ENCODE results near the gene PSMD14. TPM values are rescaled to one million over a fixed set of nuclear protein-coding genes. Genes with fewer than 3 reads are reported as not detected.

The PSMD14 gene
- total RNA-seq, 2 donors from 2014 or later, result 35.6 to 58.6 TPM

- Histone ChIP-seq H3K36me3 (no peaks in the 10 kb centered on the region), H3K4me1 (no peaks in the 10 kb centered on the region), H3K27ac (no peak overlapping the region), H3K9ac (ENCODE audit: low read depth in 2 of 2, low read length in 2 of 2) (no peak overlapping the region), H3K27me3 (no peaks in the 10 kb centered on the region), H3K4me3 (no peak overlapping the region), H3K9me3 (no peaks in the 10 kb centered on the region)
- intact Hi-C loops (cut with DNase I), result no loop called here
- no peak for DNase-seq
- TF ChIP-seq CTCF (IDR thresholded peaks at IDR 0.05), result no peak
These were observed 7.2 kb downstream of the PSMD14 start for GRCh38 chr2:161315380-161315779.

GRCh38 chr2:161316701-161317100 is 8.5 kb downstream of the PSMD14 start:
- no peak for DNase-seq
- intact Hi-C loops (cut with DNase I), result no loop called here

GRCh38 chr2:161321944-161322648 is 13.9 kb downstream of the PSMD14 start:
- no peaks in the 10 kb centered on the region for H3K36me3 ChIP-seq
- no peak overlapping the region for H3K9ac ChIP-seq (ENCODE audit: low read depth in 2 of 2, low read length in 2 of 2)
- TF ChIP-seq CTCF (IDR thresholded peaks at IDR 0.05), result no peak
- H3K4me1 ChIP-seq, result no peaks in the 10 kb centered on the region
- H3K4me3 ChIP-seq, result no peak overlapping the region
- intact Hi-C loops (cut with DNase I), result no loop called here
- no peaks in the 10 kb centered on the region for H3K27me3 ChIP-seq
- H3K9me3 ChIP-seq, result no peaks in the 10 kb centered on the region
- H3K27ac ChIP-seq, result no peak overlapping the region
- no peak for DNase-seq

More at GRCh38 chr2:161316701-161317100, 8.5 kb downstream of the PSMD14 start:
- Histone ChIP-seq H3K4me1 (no peaks in the 10 kb centered on the region), H3K4me3 (no peak overlapping the region), H3K36me3 (no peaks in the 10 kb centered on the region), H3K27ac (no peak overlapping the region), H3K9ac (ENCODE audit: low read depth in 2 of 2, low read length in 2 of 2) (no peak overlapping the region), H3K27me3 (no peaks in the 10 kb centered on the region), H3K9me3 (no peaks in the 10 kb centered on the region)
- TF ChIP-seq CTCF (IDR thresholded peaks at IDR 0.05), result no peak

GRCh38 chr2:161324876-161325275 is 16.7 kb downstream of the PSMD14 start:
- intact Hi-C loops (cut with DNase I), result no loop called here
- H3K27ac ChIP-seq, result no peak overlapping the region
- no peaks in the 10 kb centered on the region for H3K36me3 ChIP-seq
- no peaks in the 10 kb centered on the region for H3K9me3 ChIP-seq
- no peak for TF ChIP-seq CTCF (IDR thresholded peaks at IDR 0.05)
- H3K27me3 ChIP-seq, result no peaks in the 10 kb centered on the region
- no peak overlapping the region for H3K4me3 ChIP-seq
- DNase-seq, result no peak
- H3K4me1 ChIP-seq, result no peaks in the 10 kb centered on the region
- H3K9ac ChIP-seq (ENCODE audit: low read depth in 2 of 2, low read length in 2 of 2), result no peak overlapping the region

GRCh38 chr2:161327582-161327981 is 19.4 kb downstream of the PSMD14 start:
- no peak for DNase-seq
- no peaks in the 10 kb centered on the region for H3K36me3 ChIP-seq
- TF ChIP-seq CTCF (IDR thresholded peaks at IDR 0.05), result no peak
- no peaks in the 10 kb centered on the region for H3K4me1 ChIP-seq
- H3K9me3 ChIP-seq, result no peaks in the 10 kb centered on the region
- no peak overlapping the region for H3K9ac ChIP-seq (ENCODE audit: low read depth in 2 of 2, low read length in 2 of 2)
- intact Hi-C loops (cut with DNase I), result no loop called here
- no peak overlapping the region for H3K27ac ChIP-seq
- H3K4me3 ChIP-seq, result no peak overlapping the region
- H3K27me3 ChIP-seq, result no peaks in the 10 kb centered on the region

Data from colonic mucosa (tissue), 4 donors.